MM.1S (cell line): ENCODE data around the gene FIBP.

Experiments used
- CTCF ChIP-seq: fragments of 300-600 bp; sonication (generic); IDR thresholded peaks from 2 replicates; pipeline ENCODE4 v1.5.1; 2016; ENCODE audit warnings: antibody characterized with exemption, low read length, mixed read lengths
- EZH2 ChIP-seq: fragments of 300-600 bp; sonication (generic); optimal IDR thresholded peaks from 2 replicates; pipeline ENCODE3; 2017; ENCODE audit warnings: low read depth, mild to moderate bottlenecking, antibody characterized with exemption, low read length, mixed read lengths
- EZH2phosphoT487 ChIP-seq: fragments of 300-600 bp; sonication (generic); IDR thresholded peaks from 2 replicates; pipeline ENCODE4 v1.6.1; 2018; ENCODE audit warnings: antibody characterized with exemption, low read length

GRCh38 chr11:65890324-65891218 lies 2.3 kb upstream of the FIBP start, which contains the start of gene CCDC85B:
- peak; percentile 42 for TF ChIP-seq CTCF
- TF ChIP-seq EZH2 = no peak
- TF ChIP-seq EZH2phosphoT487 = no peak
